HepG2 (cell line): Measurements from ENCODE around the gene TAF3. TPM values are rescaled to one million over a fixed set of nuclear protein-coding genes. Genes with fewer than 3 reads are reported as not detected.

Experiments
- CREB1 ChIP-seq, 2 experiments: fragments of 450-650 bp in 1 of 2; IDR thresholded peaks; 2 replicates each; pipeline ENCODE4 v1.6.1; 2016 to 2017; ENCODE audit warnings: control low read depth in 1 of 2, mild to moderate bottlenecking in 1 of 2, missing compliant biosample characterization in 1 of 2, missing genetic modification characterization in 1 of 2
- ELF3 ChIP-seq: IDR thresholded peaks from 2 replicates; pipeline ENCODE4 v1.6.1; 2016; ENCODE audit warnings: missing genetic modification reagents, missing compliant biosample characterization
- GATAD2A ChIP-seq: IDR thresholded peaks from 2 replicates; pipeline ENCODE4 v1.6.1; 2016
- KDM1A ChIP-seq: IDR thresholded peaks from 2 replicates; pipeline ENCODE4 v1.6.1; 2016; ENCODE audit warnings: missing compliant biosample characterization
- MAFK ChIP-seq, 2 experiments: IDR thresholded peaks in 1 of 2; conservative IDR thresholded peaks in 1 of 2; 2 replicates each; pipeline ENCODE4 v1.6.1; 2011; ENCODE audit warnings: improper control_type of control experiment in 2 of 2, low read length in 2 of 2
- MEIS2 ChIP-seq: sonication (generic); formaldehyde crosslinking; IDR thresholded peaks from 2 replicates; pipeline ENCODE4 v1.9.0; 2021; ENCODE audit warnings: mild to moderate bottlenecking, missing genetic modification reagents
- MLXIP ChIP-seq: sonication (generic); formaldehyde crosslinking; IDR thresholded peaks from 2 replicates; pipeline ENCODE4 v1.9.0; 2021; ENCODE audit warnings: missing genetic modification reagents, borderline replicate concordance
- RARG ChIP-seq: sonication (generic); formaldehyde crosslinking; IDR thresholded peaks from 2 replicates; pipeline ENCODE4 v1.4.0; 2020; ENCODE audit warnings: low read depth, mild to moderate bottlenecking, missing genetic modification reagents
- RERE ChIP-seq: IDR thresholded peaks from 2 replicates; pipeline ENCODE4 v1.6.1; 2016; ENCODE audit warnings: low read depth, missing genetic modification reagents, missing compliant biosample characterization
- RFX5 ChIP-seq: IDR thresholded peaks from 2 replicates; pipeline ENCODE4 v1.6.1; 2011; ENCODE audit warnings: low read depth, low read length, improper control_type of control experiment
- TERF1 ChIP-seq: sonication (generic); formaldehyde crosslinking; IDR thresholded peaks from 2 replicates; pipeline ENCODE4 v1.8.0; 2022; ENCODE audit warnings: mild to moderate bottlenecking, missing genetic modification reagents, moderate library complexity
- TMF1 ChIP-seq: sonication (generic); formaldehyde crosslinking; IDR thresholded peaks from 2 replicates; pipeline ENCODE4 v1.8.1; 2022; ENCODE audit warnings: low read depth, missing genetic modification reagents
- U2AF2 ChIP-seq: fragments of 200-400 bp; formaldehyde crosslinking; IDR thresholded peaks from 2 replicates; pipeline ENCODE4 v1.6.1; 2017; ENCODE audit warnings: low read depth, mild to moderate bottlenecking, low read length
- ZBTB3 ChIP-seq: sonication (generic); formaldehyde crosslinking; IDR thresholded peaks from 2 replicates; pipeline ENCODE4 v1.4.0; 2020; ENCODE audit warnings: low read depth, mild to moderate bottlenecking, moderate library complexity, missing genetic modification reagents, borderline replicate concordance
- ZNF251 ChIP-seq: sonication (generic); formaldehyde crosslinking; IDR thresholded peaks from 2 replicates; pipeline ENCODE4 v1.9.0; 2021; ENCODE audit warnings: mild to moderate bottlenecking, missing genetic modification reagents
- ZNF326 ChIP-seq: sonication (generic); formaldehyde crosslinking; IDR thresholded peaks from 2 replicates; pipeline ENCODE4 v1.4.0; 2020; ENCODE audit warnings: missing genetic modification reagents, borderline replicate concordance
- ZNF746 ChIP-seq: sonication (generic); formaldehyde crosslinking; IDR thresholded peaks from 2 replicates; pipeline ENCODE4 v1.8.0; 2022; ENCODE audit warnings: mild to moderate bottlenecking, missing genetic modification reagents
- ZSCAN29 ChIP-seq: sonication (generic); formaldehyde crosslinking; conservative IDR thresholded peaks from 2 replicates; pipeline ENCODE4 v1.4.0; 2020; ENCODE audit warnings: mild to moderate bottlenecking, missing genetic modification reagents
- polyA plus RNA-seq, 8 experiments: library from polyadenylated mRNA; depleted of rRNA in 3 of 8; stranded (reverse) in 7 of 8; unstranded in 1 of 8; fragments of >200 nt; fragmentation: Illumina TruSeq in 4 of 8; extraction: Trizol in 4 of 8; gene quantifications; 2 replicates each; pipeline versions ENCODE4 v1.2.1 to v1.2.3, GENCODE V29; 2011 to 2016; ENCODE audit warnings: low read depth in 4 of 8, missing spikeins in 1 of 8, mixed read lengths in 1 of 8; ENCODE audit not compliant: insufficient read depth in 1 of 8
- total RNA-seq, 5 experiments: library from RNA; depleted of rRNA; stranded (reverse); fragments of >200 nt; fragmentation: Illumina TruSeq; extraction: Trizol; gene quantifications; 2 replicates each; pipeline ENCODE4 v1.2.3, GENCODE V29; 2016; ENCODE audit warnings: low read depth in 1 of 5
- TF ChIP-seq, protein P1 (sequence below): sonication (generic); formaldehyde crosslinking; IDR thresholded peaks from 2 replicates; pipeline ENCODE4 v1.4.0; 2020; ENCODE audit warnings: missing genetic modification reagents

TAF3 gene
- total and polyA plus RNA-seq, 2 of the 13 experiments (the other 11 are each of a cell fraction or from before 2014, with no cell fraction given) = 1.7 to 2.9 TPM

DNA sequence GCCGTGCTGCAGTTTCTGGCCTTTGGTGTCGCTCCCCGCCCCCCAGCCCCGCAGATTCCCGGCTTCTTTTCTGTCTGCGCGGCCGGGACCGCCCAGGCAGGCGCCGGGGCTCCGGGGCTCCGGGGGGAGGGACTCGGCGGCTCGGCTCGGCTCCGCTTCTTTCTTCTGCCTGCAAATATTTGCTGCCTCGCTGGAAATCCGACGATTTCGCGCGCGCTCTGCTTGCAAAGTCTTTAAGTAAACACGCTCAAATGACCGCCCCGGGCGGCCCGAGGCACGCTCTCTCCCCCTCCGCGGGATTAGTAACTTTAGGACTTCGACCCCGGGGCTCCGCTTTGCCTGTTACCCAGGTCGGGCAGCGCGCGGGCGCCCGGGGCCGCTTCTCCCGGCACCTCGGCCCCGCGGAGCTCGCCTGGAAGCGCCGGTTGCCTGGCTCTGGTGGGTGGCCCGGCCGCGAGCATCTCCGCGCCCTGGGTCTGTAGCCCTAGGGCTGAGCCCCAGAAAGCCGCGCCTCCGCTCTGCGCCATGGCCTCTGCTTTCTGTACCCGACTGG is 232.3 kb downstream of the TAF3 start (continued):
- peak; percentile 79; the same call in 1 of the 2 replicates for TF ChIP-seq ZNF746 (CRISPR knock-in tag)
- no peak for TF ChIP-seq MLXIP (CRISPR knock-in tag)
- TF ChIP-seq U2AF2 = no peak
- TF ChIP-seq RARG (CRISPR knock-in tag) = no peak
- TF ChIP-seq CREB1 (IDR thresholded peaks at IDR 0.05) = no peak
- TF ChIP-seq CREB1 (CRISPR knock-in tag; IDR thresholded peaks at IDR 0.05) = no peak
- TF ChIP-seq RFX5 = no peak
- no peak for TF ChIP-seq KDM1A (CRISPR knock-in tag)
- peak; percentile 42; the same call in 1 of the 2 replicates for TF ChIP-seq GATAD2A (CRISPR knock-in tag)
- no peak for TF ChIP-seq TMF1 (CRISPR knock-in tag)
- TF ChIP-seq ZNF326 (CRISPR knock-in tag) = no peak
- TF ChIP-seq ZNF251 (CRISPR knock-in tag) = no peak
- peak; percentile 82; the same call in 1 of the 2 replicates for TF ChIP-seq ZSCAN29 (CRISPR knock-in tag)
- no peak for TF ChIP-seq ELF3
- peak in 1 of 2 experiments; percentile 8; a peak in 1 of 4 replicates for TF ChIP-seq MAFK (conservative IDR thresholded peaks at IDR 0.05 in 1 of 2, IDR thresholded peaks at IDR 0.05 in 1 of 2; ENCODE audit: low read length in 2 of 2)
- peak; percentile 82; the same call in 1 of the 2 replicates for TF ChIP-seq RERE (CRISPR knock-in tag)
- TF ChIP-seq TERF1 (CRISPR knock-in tag) = no peak
- no peak for TF ChIP-seq MEIS2 (CRISPR knock-in tag)
- TF ChIP-seq, protein P1, sequence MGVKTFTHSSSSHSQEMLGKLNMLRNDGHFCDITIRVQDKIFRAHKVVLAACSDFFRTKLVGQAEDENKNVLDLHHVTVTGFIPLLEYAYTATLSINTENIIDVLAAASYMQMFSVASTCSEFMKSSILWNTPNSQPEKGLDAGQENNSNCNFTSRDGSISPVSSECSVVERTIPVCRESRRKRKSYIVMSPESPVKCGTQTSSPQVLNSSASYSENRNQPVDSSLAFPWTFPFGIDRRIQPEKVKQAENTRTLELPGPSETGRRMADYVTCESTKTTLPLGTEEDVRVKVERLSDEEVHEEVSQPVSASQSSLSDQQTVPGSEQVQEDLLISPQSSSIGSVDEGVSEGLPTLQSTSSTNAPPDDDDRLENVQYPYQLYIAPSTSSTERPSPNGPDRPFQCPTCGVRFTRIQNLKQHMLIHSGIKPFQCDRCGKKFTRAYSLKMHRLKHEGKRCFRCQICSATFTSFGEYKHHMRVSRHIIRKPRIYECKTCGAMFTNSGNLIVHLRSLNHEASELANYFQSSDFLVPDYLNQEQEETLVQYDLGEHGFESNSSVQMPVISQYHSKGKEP (CRISPR knock-in tag) = no peak
- no peak for TF ChIP-seq ZBTB3 (CRISPR knock-in tag)
